GM23338 (cell line): ENCODE data around the gene THRA. TPM values are rescaled to one million over a fixed set of nuclear protein-coding genes. Genes with fewer than 3 reads are reported as not detected.

Source experiments
- ATAC-seq: fragments of 200-7000 bp; cut with Tn5 transposase; 3 replicates; pipeline ENCODE4 v1.9.1; 2020
- DNase-seq: peaks from one replicate; pipeline ENCODE4 v3.0.0-alpha.2; 2015; ENCODE audit warnings: low spot score
- H2AFZ ChIP-seq: fragments of 200-600 bp; sonication (generic); 2 replicates; pipeline ENCODE4 v1.8.0; 2016; ENCODE audit warnings: antibody characterized with exemption, mild to moderate bottlenecking, moderate library complexity
- H3F3A ChIP-seq: fragments of 200-600 bp; sonication (generic); replicated peaks from 2 replicates; pipeline ENCODE4 v1.8.0; 2017; ENCODE audit warnings: antibody characterized with exemption, mixed run types, low read depth
- H3K27ac ChIP-seq: fragments of 200-600 bp; sonication (generic); 2 replicates; pipeline ENCODE4 v1.6.1; 2016; ENCODE audit warnings: low read depth
- H3K27me3 ChIP-seq: fragments of 200-600 bp; sonication (generic); 2 replicates; pipeline ENCODE4 v1.8.0; 2016; ENCODE audit warnings: mild to moderate bottlenecking, mixed run types, moderate library complexity; ENCODE audit not compliant: insufficient read depth
- H3K36me3 ChIP-seq: fragments of 200-600 bp; sonication (generic); 2 replicates; pipeline ENCODE4 v1.8.0; 2016; ENCODE audit warnings: mild to moderate bottlenecking; ENCODE audit not compliant: insufficient read depth
- H3K4me1 ChIP-seq: fragments of 200-600 bp; sonication (generic); 2 replicates; pipeline ENCODE4 v1.8.0; 2016; ENCODE audit warnings: mild to moderate bottlenecking, moderate library complexity; ENCODE audit not compliant: insufficient read depth
- H3K4me2 ChIP-seq: fragments of 200-600 bp; sonication (generic); 2 replicates; pipeline ENCODE4 v1.7.1; 2017; ENCODE audit warnings: mixed run types
- H3K4me3 ChIP-seq: fragments of 200-600 bp; sonication (generic); 2 replicates; pipeline ENCODE4 v1.6.1; 2016; ENCODE audit warnings: mixed run types
- H3K79me2 ChIP-seq: fragments of 200-600 bp; sonication (generic); replicated peaks from 2 replicates; pipeline ENCODE4 v1.8.0; 2017; ENCODE audit warnings: mild to moderate bottlenecking; ENCODE audit not compliant: insufficient read depth
- H3K9me2 ChIP-seq: fragments of 200-600 bp; sonication (generic); 2 replicates; pipeline ENCODE4 v1.8.0; 2017; ENCODE audit not compliant: insufficient read depth
- H4K20me1 ChIP-seq: fragments of 200-600 bp; sonication (generic); replicated peaks from 2 replicates; pipeline ENCODE4 v1.8.0; 2017; ENCODE audit warnings: mild to moderate bottlenecking; ENCODE audit not compliant: insufficient read depth
- H3K27ac Mint-ChIP-seq: 2 replicates; pipeline ENCODE4 v1.8.0; 2020; ENCODE audit warnings: inconsistent platforms, mild to moderate bottlenecking, moderate library complexity, mixed read lengths
- H3K27me3 Mint-ChIP-seq: 3 replicates; pipeline ENCODE4 v1.8.0; 2022; ENCODE audit warnings: low read depth, mild to moderate bottlenecking, moderate library complexity, mixed read lengths, inconsistent platforms; ENCODE audit not compliant: insufficient read depth, poor library complexity
- H3K36me3 Mint-ChIP-seq: 3 replicates; pipeline ENCODE4 v1.8.0; 2021; ENCODE audit warnings: low read depth, mild to moderate bottlenecking, inconsistent platforms, moderate library complexity, mixed read lengths
- H3K4me1 Mint-ChIP-seq: 3 replicates; pipeline ENCODE4 v1.8.0; 2020; ENCODE audit warnings: mild to moderate bottlenecking, inconsistent platforms, mixed read lengths
- H3K4me3 Mint-ChIP-seq: 3 replicates; pipeline ENCODE4 v1.8.0; 2021; ENCODE audit warnings: moderate library complexity, mild to moderate bottlenecking, inconsistent platforms, mixed read lengths
- H3K9me3 Mint-ChIP-seq: 3 replicates; pipeline ENCODE4 v1.8.0; 2020; ENCODE audit warnings: moderate library complexity, mild to moderate bottlenecking, inconsistent platforms, mixed read lengths
- CREB1 ChIP-seq: fragments of 250-450 bp; sonication (Bioruptor Pico); IDR thresholded peaks from 2 replicates; pipeline ENCODE4 v1.5.0; 2020; ENCODE audit warnings: low read depth, mild to moderate bottlenecking, moderate library complexity
- EZH2 ChIP-seq: fragments of 200-600 bp; sonication (generic); IDR thresholded peaks from one replicate; pipeline ENCODE4 v1.8.0; 2017; ENCODE audit warnings: antibody characterized with exemption, mild to moderate bottlenecking, low read depth; ENCODE audit not compliant: unreplicated experiment
- EZH2phosphoT487 ChIP-seq: fragments of 200-600 bp; sonication (generic); IDR thresholded peaks from one replicate; pipeline ENCODE4 v1.8.1; 2018; ENCODE audit warnings: antibody characterized with exemption; ENCODE audit not compliant: unreplicated experiment
- JUNB ChIP-seq: IDR thresholded peaks from one replicate; pipeline ENCODE4 v1.6.1; 2016; ENCODE audit warnings: antibody characterized with exemption; ENCODE audit not compliant: unreplicated experiment
- NANOG ChIP-seq: IDR thresholded peaks from 2 replicates; pipeline ENCODE4 v1.6.1; 2016; ENCODE audit warnings: antibody characterized with exemption, borderline replicate concordance
- POLR2AphosphoS5 ChIP-seq: IDR thresholded peaks from 2 replicates; pipeline ENCODE4 v1.6.1; 2016; ENCODE audit warnings: antibody characterized with exemption, low read depth
- REST ChIP-seq: IDR thresholded peaks from one replicate; pipeline ENCODE4 v1.6.1; 2018; ENCODE audit warnings: antibody characterized with exemption; ENCODE audit not compliant: unreplicated experiment
- STAT1 ChIP-seq: IDR thresholded peaks from one replicate; pipeline ENCODE4 v1.6.1; 2016; ENCODE audit warnings: antibody characterized with exemption; ENCODE audit not compliant: unreplicated experiment
- ZNF114 ChIP-seq: fragments of 250-450 bp; sonication (Bioruptor Pico); IDR thresholded peaks from 2 replicates; pipeline ENCODE4 v1.5.0; 2020; ENCODE audit warnings: mild to moderate bottlenecking, moderate library complexity
- ZNF331 ChIP-seq: fragments of 250-450 bp; sonication (Bioruptor Pico); IDR thresholded peaks from 2 replicates; pipeline ENCODE4 v1.5.0; 2020; ENCODE audit warnings: low read depth, mild to moderate bottlenecking, moderate library complexity
- polyA plus RNA-seq: library from polyadenylated mRNA; unstranded; fragments of >200 nt; fragmentation: Nextera tagmentation; extraction: Ambion mirVana; gene quantifications from 2 replicates; pipeline ENCODE4 v1.2.1, GENCODE V29; 2016
- total RNA-seq: library from RNA; depleted of rRNA; stranded (reverse); fragments of >200 nt; shearing (Covaris generic); gene quantifications from 2 replicates; pipeline ENCODE4 v1.2.3, GENCODE V29; 2014
- TF ChIP-seq, protein P1 (sequence below): fragments of 250-450 bp; sonication (Bioruptor Pico); IDR thresholded peaks from 2 replicates; pipeline ENCODE4 v1.5.0; 2020; ENCODE audit warnings: mild to moderate bottlenecking, moderate library complexity
- TF ChIP-seq, protein P2 (sequence below): IDR thresholded peaks from 2 replicates; pipeline ENCODE4 v1.6.1; 2016; ENCODE audit warnings: antibody characterized with exemption
- TF ChIP-seq, protein P3 (sequence below), 2 experiments: fragments of 200-600 bp in 1 of 2; sonication (generic) in 1 of 2; conservative IDR thresholded peaks; 2 replicates each; pipeline versions ENCODE4 v1.5.1 to v1.6.1; 2016 to 2017; ENCODE audit warnings: antibody characterized with exemption in 2 of 2, low read depth in 2 of 2, mild to moderate bottlenecking in 2 of 2, moderate library complexity in 1 of 2

THRA gene
- total and polyA plus RNA-seq, 2 experiments from 2014 or later: 3.4 to 10.5 TPM

DNA sequence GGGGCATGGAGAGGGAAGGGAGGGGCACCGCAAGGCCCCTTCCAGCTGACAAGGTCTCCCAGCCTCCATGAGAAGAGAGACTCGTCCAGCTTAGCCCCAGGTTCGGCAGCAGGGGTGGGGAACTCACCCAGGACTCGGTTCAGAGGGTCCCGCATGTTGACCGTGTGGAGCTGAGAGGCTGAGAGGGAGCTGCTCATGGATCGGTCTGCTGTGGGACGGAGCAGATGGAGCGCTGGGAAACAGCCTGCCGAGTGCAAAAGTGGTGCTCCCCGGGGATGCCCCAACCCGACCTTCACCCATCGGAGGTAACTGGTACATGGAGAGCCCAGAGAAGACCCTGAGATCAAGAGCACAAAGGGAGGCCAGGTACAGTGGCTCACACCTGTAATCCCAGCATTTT, 42.6 kb upstream of the THRA start:
- Histone ChIP-seq H2AFZ (no peak overlapping the region), H3K27me3 (no peaks in the 10 kb centered on the region), H4K20me1 (no peaks in the 10 kb centered on the region), H3K36me3 (peaks cover 8% of the 10 kb centered on the region; the same call in 1 of the 2 replicates), H3K27ac (no peak overlapping the region), H3K79me2 (no peaks in the 10 kb centered on the region), H3K4me3 (no peak overlapping the region), H3K4me2 (no peak overlapping the region), H3K4me1 (peaks cover 25% of the 10 kb centered on the region), H3K9me2 (no peaks in the 10 kb centered on the region), H3F3A (no peaks in the 10 kb centered on the region)
- H3K9me3 Mint-ChIP-seq: no peaks in the 10 kb centered on the region
- H3K27ac Mint-ChIP-seq: no peak overlapping the region
- TF ChIP-seq STAT1 (no peak), ZNF331 (CRISPR knock-in tag) (no peak), JUNB (no peak), ZNF114 (CRISPR knock-in tag) (no peak), CREB1 (CRISPR knock-in tag) (no peak), REST (no peak), EZH2 (no peak), NANOG (no peak), EZH2phosphoT487 (no peak), POLR2AphosphoS5 (no peak)
- TF ChIP-seq, protein P1, sequence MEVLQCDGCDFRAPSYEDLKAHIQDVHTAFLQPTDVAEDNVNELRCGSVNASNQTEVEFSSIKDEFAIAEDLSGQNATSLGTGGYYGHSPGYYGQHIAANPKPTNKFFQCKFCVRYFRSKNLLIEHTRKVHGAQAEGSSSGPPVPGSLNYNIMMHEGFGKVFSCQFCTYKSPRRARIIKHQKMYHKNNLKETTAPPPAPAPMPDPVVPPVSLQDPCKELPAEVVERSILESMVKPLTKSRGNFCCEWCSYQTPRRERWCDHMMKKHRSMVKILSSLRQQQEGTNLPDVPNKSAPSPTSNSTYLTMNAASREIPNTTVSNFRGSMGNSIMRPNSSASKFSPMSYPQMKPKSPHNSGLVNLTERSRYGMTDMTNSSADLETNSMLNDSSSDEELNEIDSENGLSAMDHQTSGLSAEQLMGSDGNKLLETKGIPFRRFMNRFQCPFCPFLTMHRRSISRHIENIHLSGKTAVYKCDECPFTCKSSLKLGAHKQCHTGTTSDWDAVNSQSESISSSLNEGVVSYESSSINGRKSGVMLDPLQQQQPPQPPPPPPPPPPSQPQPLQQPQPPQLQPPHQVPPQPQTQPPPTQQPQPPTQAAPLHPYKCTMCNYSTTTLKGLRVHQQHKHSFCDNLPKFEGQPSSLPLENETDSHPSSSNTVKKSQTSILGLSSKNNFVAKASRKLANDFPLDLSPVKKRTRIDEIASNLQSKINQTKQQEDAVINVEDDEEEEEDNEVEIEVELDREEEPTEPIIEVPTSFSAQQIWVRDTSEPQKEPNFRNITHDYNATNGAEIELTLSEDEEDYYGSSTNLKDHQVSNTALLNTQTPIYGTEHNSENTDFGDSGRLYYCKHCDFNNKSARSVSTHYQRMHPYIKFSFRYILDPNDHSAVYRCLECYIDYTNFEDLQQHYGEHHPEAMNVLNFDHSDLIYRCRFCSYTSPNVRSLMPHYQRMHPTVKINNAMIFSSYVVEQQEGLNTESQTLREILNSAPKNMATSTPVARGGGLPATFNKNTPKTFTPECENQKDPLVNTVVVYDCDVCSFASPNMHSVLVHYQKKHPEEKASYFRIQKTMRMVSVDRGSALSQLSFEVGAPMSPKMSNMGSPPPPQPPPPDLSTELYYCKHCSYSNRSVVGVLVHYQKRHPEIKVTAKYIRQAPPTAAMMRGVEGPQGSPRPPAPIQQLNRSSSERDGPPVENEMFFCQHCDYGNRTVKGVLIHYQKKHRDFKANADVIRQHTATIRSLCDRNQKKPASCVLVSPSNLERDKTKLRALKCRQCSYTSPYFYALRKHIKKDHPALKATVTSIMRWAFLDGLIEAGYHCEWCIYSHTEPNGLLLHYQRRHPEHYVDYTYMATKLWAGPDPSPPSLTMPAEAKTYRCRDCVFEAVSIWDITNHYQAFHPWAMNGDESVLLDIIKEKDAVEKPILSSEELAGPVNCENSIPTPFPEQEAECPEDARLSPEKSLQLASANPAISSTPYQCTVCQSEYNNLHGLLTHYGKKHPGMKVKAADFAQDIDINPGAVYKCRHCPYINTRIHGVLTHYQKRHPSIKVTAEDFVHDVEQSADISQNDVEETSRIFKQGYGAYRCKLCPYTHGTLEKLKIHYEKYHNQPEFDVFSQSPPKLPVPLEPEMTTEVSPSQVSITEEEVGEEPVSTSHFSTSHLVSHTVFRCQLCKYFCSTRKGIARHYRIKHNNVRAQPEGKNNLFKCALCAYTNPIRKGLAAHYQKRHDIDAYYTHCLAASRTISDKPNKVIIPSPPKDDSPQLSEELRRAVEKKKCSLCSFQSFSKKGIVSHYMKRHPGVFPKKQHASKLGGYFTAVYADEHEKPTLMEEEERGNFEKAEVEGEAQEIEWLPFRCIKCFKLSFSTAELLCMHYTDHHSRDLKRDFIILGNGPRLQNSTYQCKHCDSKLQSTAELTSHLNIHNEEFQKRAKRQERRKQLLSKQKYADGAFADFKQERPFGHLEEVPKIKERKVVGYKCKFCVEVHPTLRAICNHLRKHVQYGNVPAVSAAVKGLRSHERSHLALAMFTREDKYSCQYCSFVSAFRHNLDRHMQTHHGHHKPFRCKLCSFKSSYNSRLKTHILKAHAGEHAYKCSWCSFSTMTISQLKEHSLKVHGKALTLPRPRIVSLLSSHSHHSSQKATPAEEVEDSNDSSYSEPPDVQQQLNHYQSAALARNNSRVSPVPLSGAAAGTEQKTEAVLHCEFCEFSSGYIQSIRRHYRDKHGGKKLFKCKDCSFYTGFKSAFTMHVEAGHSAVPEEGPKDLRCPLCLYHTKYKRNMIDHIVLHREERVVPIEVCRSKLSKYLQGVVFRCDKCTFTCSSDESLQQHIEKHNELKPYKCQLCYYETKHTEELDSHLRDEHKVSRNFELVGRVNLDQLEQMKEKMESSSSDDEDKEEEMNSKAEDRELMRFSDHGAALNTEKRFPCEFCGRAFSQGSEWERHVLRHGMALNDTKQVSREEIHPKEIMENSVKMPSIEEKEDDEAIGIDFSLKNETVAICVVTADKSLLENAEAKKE (CRISPR knock-in tag): no peak
- TF ChIP-seq, protein P2, sequence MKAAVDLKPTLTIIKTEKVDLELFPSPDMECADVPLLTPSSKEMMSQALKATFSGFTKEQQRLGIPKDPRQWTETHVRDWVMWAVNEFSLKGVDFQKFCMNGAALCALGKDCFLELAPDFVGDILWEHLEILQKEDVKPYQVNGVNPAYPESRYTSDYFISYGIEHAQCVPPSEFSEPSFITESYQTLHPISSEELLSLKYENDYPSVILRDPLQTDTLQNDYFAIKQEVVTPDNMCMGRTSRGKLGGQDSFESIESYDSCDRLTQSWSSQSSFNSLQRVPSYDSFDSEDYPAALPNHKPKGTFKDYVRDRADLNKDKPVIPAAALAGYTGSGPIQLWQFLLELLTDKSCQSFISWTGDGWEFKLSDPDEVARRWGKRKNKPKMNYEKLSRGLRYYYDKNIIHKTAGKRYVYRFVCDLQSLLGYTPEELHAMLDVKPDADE: no peak
- TF ChIP-seq, protein P3, sequence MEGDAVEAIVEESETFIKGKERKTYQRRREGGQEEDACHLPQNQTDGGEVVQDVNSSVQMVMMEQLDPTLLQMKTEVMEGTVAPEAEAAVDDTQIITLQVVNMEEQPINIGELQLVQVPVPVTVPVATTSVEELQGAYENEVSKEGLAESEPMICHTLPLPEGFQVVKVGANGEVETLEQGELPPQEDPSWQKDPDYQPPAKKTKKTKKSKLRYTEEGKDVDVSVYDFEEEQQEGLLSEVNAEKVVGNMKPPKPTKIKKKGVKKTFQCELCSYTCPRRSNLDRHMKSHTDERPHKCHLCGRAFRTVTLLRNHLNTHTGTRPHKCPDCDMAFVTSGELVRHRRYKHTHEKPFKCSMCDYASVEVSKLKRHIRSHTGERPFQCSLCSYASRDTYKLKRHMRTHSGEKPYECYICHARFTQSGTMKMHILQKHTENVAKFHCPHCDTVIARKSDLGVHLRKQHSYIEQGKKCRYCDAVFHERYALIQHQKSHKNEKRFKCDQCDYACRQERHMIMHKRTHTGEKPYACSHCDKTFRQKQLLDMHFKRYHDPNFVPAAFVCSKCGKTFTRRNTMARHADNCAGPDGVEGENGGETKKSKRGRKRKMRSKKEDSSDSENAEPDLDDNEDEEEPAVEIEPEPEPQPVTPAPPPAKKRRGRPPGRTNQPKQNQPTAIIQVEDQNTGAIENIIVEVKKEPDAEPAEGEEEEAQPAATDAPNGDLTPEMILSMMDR (conservative IDR thresholded peaks at IDR 0.05; ENCODE audit: low read depth in 2 of 2): no peak
- H3K36me3 Mint-ChIP-seq: peaks cover 40% of the 10 kb centered on the region
- H3K4me1 Mint-ChIP-seq: peaks cover 35% of the 10 kb centered on the region
- peaks cover 21% of the 10 kb centered on the region for H3K27me3 Mint-ChIP-seq
- H3K4me3 Mint-ChIP-seq: no peak overlapping the region
- DNase-seq (no peak), ATAC-seq (no peak)
